HepG2 (cell line): ENCODE measurements around the gene SYNJ2. TPM values are rescaled to one million over a fixed set of nuclear protein-coding genes. Genes with fewer than 3 reads are reported as not detected.

Experiments
- ADNP ChIP-seq: sonication (generic); formaldehyde crosslinking; IDR thresholded peaks from 2 replicates; pipeline ENCODE4 v1.4.0; 2020; ENCODE audit warnings: missing genetic modification reagents
- BRD4 ChIP-seq: sonication (generic); formaldehyde crosslinking; IDR thresholded peaks from 2 replicates; pipeline ENCODE4 v1.4.0; 2020; ENCODE audit warnings: missing genetic modification reagents
- MED8 ChIP-seq: sonication (generic); formaldehyde crosslinking; IDR thresholded peaks from 2 replicates; pipeline ENCODE4 v1.8.1; 2023; ENCODE audit warnings: mild to moderate bottlenecking, missing genetic modification reagents; ENCODE audit not compliant: insufficient replicate concordance
- NFKB2 ChIP-seq: sonication (generic); formaldehyde crosslinking; IDR thresholded peaks from 2 replicates; pipeline ENCODE4 v1.4.0; 2020; ENCODE audit warnings: missing genetic modification reagents, borderline replicate concordance
- PCBP2 ChIP-seq: fragments of 200-400 bp; formaldehyde crosslinking; optimal IDR thresholded peaks from 2 replicates; pipeline ENCODE3; 2018; ENCODE audit warnings: low read length, low read depth; ENCODE audit not compliant: poor library complexity, severe bottlenecking
- PLRG1 ChIP-seq: fragments of 450-650 bp; conservative IDR thresholded peaks from 2 replicates; pipeline ENCODE4 v1.6.1; 2016
- SIN3B ChIP-seq: fragments of 150-350 bp; IDR thresholded peaks from 2 replicates; pipeline ENCODE4 v1.6.1; 2014; ENCODE audit warnings: low read length
- SMARCC2 ChIP-seq: fragments of 450-650 bp; IDR thresholded peaks from 2 replicates; pipeline ENCODE4 v1.6.1; 2017; ENCODE audit warnings: antibody characterized with exemption, mild to moderate bottlenecking
- SNAPC2 ChIP-seq: sonication (generic); formaldehyde crosslinking; IDR thresholded peaks from 2 replicates; pipeline ENCODE4 v1.8.1; 2022; ENCODE audit warnings: mild to moderate bottlenecking, missing genetic modification reagents
- TBP ChIP-seq: sonication (generic); formaldehyde crosslinking; IDR thresholded peaks from 2 replicates; pipeline ENCODE4 v1.5.0; 2020; ENCODE audit warnings: missing genetic modification reagents
- TSC22D2 ChIP-seq: sonication (generic); formaldehyde crosslinking; IDR thresholded peaks from 2 replicates; pipeline ENCODE4 v1.5.1; 2020; ENCODE audit warnings: missing genetic modification reagents, mild to moderate bottlenecking, borderline replicate concordance
- ZBTB43 ChIP-seq: sonication (generic); formaldehyde crosslinking; conservative IDR thresholded peaks from 2 replicates; pipeline ENCODE4 v1.4.0; 2020; ENCODE audit warnings: missing genetic modification reagents
- ZFP1 ChIP-seq: IDR thresholded peaks from 2 replicates; pipeline ENCODE4 v1.6.1; 2016
- ZFP37 ChIP-seq: sonication (generic); formaldehyde crosslinking; IDR thresholded peaks from 2 replicates; pipeline ENCODE4 v1.4.0; 2020; ENCODE audit warnings: missing genetic modification reagents, borderline replicate concordance
- ZKSCAN5 ChIP-seq: sonication (generic); formaldehyde crosslinking; IDR thresholded peaks from 2 replicates; pipeline ENCODE4 v1.5.1; 2020; ENCODE audit warnings: mild to moderate bottlenecking, missing genetic modification reagents
- ZNF101 ChIP-seq: sonication (generic); formaldehyde crosslinking; IDR thresholded peaks from 2 replicates; pipeline ENCODE4 v1.4.0; 2020; ENCODE audit warnings: mild to moderate bottlenecking, low read depth, missing genetic modification reagents, borderline replicate concordance
- ZNF12 ChIP-seq: sonication (generic); formaldehyde crosslinking; IDR thresholded peaks from 2 replicates; pipeline ENCODE4 v1.5.0; 2020; ENCODE audit warnings: missing genetic modification reagents
- ZNF124 ChIP-seq: sonication (generic); formaldehyde crosslinking; IDR thresholded peaks from 2 replicates; pipeline ENCODE4 v1.4.0; 2020; ENCODE audit warnings: missing genetic modification reagents
- ZNF225 ChIP-seq: sonication (generic); formaldehyde crosslinking; IDR thresholded peaks from 2 replicates; pipeline ENCODE4 v1.4.0; 2020; ENCODE audit warnings: mild to moderate bottlenecking, missing genetic modification reagents
- ZNF33A ChIP-seq: sonication (generic); formaldehyde crosslinking; IDR thresholded peaks from 2 replicates; pipeline ENCODE4 v1.5.1; 2020; ENCODE audit warnings: missing genetic modification reagents, mild to moderate bottlenecking, moderate library complexity, borderline replicate concordance
- ZNF670 ChIP-seq: sonication (generic); formaldehyde crosslinking; IDR thresholded peaks from 2 replicates; pipeline ENCODE4 v1.8.0; 2022; ENCODE audit warnings: mild to moderate bottlenecking, missing genetic modification reagents, borderline replicate concordance
- ZNF768 ChIP-seq: sonication (generic); formaldehyde crosslinking; IDR thresholded peaks from 2 replicates; pipeline ENCODE4 v1.4.0; 2020; ENCODE audit warnings: missing genetic modification reagents
- ZSCAN21 ChIP-seq: sonication (generic); formaldehyde crosslinking; IDR thresholded peaks from 2 replicates; pipeline ENCODE4 v1.8.0; 2022; ENCODE audit warnings: mild to moderate bottlenecking, missing genetic modification reagents, moderate library complexity, borderline replicate concordance
- polyA plus RNA-seq, 8 experiments: library from polyadenylated mRNA; depleted of rRNA in 3 of 8; stranded (reverse) in 7 of 8; unstranded in 1 of 8; fragments of >200 nt; fragmentation: Illumina TruSeq in 4 of 8; extraction: Trizol in 4 of 8; gene quantifications; 2 replicates each; pipeline versions ENCODE4 v1.2.1 to v1.2.3, GENCODE V29; 2011 to 2016; ENCODE audit warnings: low read depth in 4 of 8, missing spikeins in 1 of 8, mixed read lengths in 1 of 8; ENCODE audit not compliant: insufficient read depth in 1 of 8
- total RNA-seq, 5 experiments: library from RNA; depleted of rRNA; stranded (reverse); fragments of >200 nt; fragmentation: Illumina TruSeq; extraction: Trizol; gene quantifications; 2 replicates each; pipeline ENCODE4 v1.2.3, GENCODE V29; 2016; ENCODE audit warnings: low read depth in 1 of 5
- TF ChIP-seq, protein P1 (sequence below): IDR thresholded peaks from 2 replicates; pipeline ENCODE4 v1.6.1; 2016; ENCODE audit warnings: mild to moderate bottlenecking, missing biosample characterization, missing genetic modification reagents
- TF ChIP-seq, protein P2 (sequence below): sonication (generic); formaldehyde crosslinking; IDR thresholded peaks from 2 replicates; pipeline ENCODE4 v1.5.0; 2020; ENCODE audit warnings: missing genetic modification reagents
- TF ChIP-seq, protein P3 (sequence below): sonication (generic); formaldehyde crosslinking; IDR thresholded peaks from 2 replicates; pipeline ENCODE4 v1.4.0; 2020; ENCODE audit warnings: mild to moderate bottlenecking, missing genetic modification reagents, borderline replicate concordance

Gene SYNJ2
- total and polyA plus RNA-seq, 2 of the 13 experiments (the other 11 are each of a cell fraction or from before 2014, with no cell fraction given): 39.1 to 57.6 TPM

DNA sequence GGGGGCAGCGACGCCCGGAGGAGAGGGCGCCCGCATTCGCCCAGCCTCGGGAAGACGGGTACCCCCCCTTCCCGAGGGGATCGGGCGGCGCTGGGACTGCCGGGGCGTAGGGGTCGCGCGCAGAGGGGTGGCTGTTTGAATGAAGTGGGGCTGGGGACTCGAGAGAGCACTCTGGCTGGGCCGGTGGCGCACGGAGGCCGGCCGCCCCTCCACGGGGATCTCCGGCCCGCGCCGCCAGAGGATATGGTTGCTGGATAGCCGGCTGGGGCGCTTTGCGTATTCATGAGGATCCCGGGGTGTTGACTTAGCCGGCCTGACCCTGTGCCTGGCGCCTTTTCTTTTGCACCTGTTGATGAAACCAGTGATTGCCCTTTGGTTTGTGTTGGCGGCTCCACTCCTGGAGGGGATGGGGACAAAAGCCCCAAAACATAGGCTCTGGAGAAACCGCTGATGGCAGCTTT, 469 bp downstream of the SYNJ2 start (continued):
- TF ChIP-seq MED8 (CRISPR knock-in tag) (peak; percentile 31), ZNF124 (CRISPR knock-in tag) (no peak), ZNF33A (CRISPR knock-in tag) (no peak), ZFP37 (CRISPR knock-in tag) (no peak), ZSCAN21 (CRISPR knock-in tag) (no peak), SIN3B (no peak), ZNF670 (CRISPR knock-in tag) (no peak), ZNF768 (CRISPR knock-in tag) (peak; percentile 2; the same call in 1 of the 2 replicates), ZNF101 (CRISPR knock-in tag) (no peak), ZFP1 (CRISPR knock-in tag) (no peak), SNAPC2 (CRISPR knock-in tag) (no peak), SMARCC2 (no peak), ZNF225 (CRISPR knock-in tag) (no peak; the same call in 1 of the 2 replicates), PLRG1 (no peak), ZKSCAN5 (CRISPR knock-in tag) (no peak), ADNP (CRISPR knock-in tag) (no peak; the same call in 1 of the 2 replicates), BRD4 (CRISPR knock-in tag) (0 out of 2 replicates have a peak, but pooled peaks have one; percentile 5), TSC22D2 (no peak), NFKB2 (CRISPR knock-in tag) (0 out of 2 replicates have a peak, but pooled peaks have one; percentile 12), TBP (CRISPR knock-in tag) (no peak), ZNF12 (CRISPR knock-in tag) (no peak), PCBP2 (no peak), ZBTB43 (no peak; the same call in 1 of the 2 replicates)
- TF ChIP-seq, protein P1, sequence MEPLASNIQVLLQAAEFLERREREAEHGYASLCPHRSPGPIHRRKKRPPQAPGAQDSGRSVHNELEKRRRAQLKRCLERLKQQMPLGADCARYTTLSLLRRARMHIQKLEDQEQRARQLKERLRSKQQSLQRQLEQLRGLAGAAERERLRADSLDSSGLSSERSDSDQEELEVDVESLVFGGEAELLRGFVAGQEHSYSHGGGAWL (CRISPR knock-in tag): no peak
- TF ChIP-seq, protein P2, sequence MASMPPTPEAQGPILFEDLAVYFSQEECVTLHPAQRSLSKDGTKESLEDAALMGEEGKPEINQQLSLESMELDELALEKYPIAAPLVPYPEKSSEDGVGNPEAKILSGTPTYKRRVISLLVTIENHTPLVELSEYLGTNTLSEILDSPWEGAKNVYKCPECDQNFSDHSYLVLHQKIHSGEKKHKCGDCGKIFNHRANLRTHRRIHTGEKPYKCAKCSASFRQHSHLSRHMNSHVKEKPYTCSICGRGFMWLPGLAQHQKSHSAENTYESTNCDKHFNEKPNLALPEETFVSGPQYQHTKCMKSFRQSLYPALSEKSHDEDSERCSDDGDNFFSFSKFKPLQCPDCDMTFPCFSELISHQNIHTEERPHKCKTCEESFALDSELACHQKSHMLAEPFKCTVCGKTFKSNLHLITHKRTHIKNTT (CRISPR knock-in tag): no peak
- TF ChIP-seq, protein P3, sequence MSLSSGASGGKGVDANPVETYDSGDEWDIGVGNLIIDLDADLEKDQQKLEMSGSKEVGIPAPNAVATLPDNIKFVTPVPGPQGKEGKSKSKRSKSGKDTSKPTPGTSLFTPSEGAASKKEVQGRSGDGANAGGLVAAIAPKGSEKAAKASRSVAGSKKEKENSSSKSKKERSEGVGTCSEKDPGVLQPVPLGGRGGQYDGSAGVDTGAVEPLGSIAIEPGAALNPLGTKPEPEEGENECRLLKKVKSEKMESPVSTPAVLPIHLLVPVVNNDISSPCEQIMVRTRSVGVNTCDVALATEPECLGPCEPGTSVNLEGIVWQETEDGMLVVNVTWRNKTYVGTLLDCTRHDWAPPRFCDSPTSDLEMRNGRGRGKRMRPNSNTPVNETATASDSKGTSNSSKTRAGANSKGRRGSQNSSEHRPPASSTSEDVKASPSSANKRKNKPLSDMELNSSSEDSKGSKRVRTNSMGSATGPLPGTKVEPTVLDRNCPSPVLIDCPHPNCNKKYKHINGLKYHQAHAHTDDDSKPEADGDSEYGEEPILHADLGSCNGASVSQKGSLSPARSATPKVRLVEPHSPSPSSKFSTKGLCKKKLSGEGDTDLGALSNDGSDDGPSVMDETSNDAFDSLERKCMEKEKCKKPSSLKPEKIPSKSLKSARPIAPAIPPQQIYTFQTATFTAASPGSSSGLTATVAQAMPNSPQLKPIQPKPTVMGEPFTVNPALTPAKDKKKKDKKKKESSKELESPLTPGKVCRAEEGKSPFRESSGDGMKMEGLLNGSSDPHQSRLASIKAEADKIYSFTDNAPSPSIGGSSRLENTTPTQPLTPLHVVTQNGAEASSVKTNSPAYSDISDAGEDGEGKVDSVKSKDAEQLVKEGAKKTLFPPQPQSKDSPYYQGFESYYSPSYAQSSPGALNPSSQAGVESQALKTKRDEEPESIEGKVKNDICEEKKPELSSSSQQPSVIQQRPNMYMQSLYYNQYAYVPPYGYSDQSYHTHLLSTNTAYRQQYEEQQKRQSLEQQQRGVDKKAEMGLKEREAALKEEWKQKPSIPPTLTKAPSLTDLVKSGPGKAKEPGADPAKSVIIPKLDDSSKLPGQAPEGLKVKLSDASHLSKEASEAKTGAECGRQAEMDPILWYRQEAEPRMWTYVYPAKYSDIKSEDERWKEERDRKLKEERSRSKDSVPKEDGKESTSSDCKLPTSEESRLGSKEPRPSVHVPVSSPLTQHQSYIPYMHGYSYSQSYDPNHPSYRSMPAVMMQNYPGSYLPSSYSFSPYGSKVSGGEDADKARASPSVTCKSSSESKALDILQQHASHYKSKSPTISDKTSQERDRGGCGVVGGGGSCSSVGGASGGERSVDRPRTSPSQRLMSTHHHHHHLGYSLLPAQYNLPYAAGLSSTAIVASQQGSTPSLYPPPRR (CRISPR knock-in tag): no peak
